Lower leg skin (tissue), 4 donors: ENCODE results near the gene KRT80. TPM values are rescaled to one million over a fixed set of nuclear protein-coding genes. Genes with fewer than 3 reads are reported as not detected.

ENCODE experiments used
- DNase-seq, 2 donors: peaks; one replicate each; pipeline ENCODE4 v3.0.0-alpha.2; 2019; ENCODE audit warnings: low spot score in 2 of 2
- H3K4me3 ChIP-seq: fragments of 200-600 bp; sonication (generic); 2 replicates; pipeline ENCODE4 v1.5.1; 2017; ENCODE audit warnings: mild to moderate bottlenecking, low read depth; ENCODE audit not compliant: poor library complexity, severe bottlenecking
- POLR2A ChIP-seq, 2 donors: fragments of 450-650 bp; IDR thresholded peaks; one replicate each; pipeline ENCODE4 v1.6.1; 2016 to 2017; ENCODE audit warnings: antibody characterized with exemption in 2 of 2, mild to moderate bottlenecking in 1 of 2, moderate library complexity in 1 of 2
- WGBS, 2 donors: methylation state at CpG; one replicate each; pipeline ENCODE4 v1.1.5; 2018; 5-methylcytosine and 5-hydroxymethylcytosine counted together
- intact Hi-C: fragments of 100-400 bp; cut with DNase I; formaldehyde crosslinking; loops from one replicate; pipeline ENCODE4 v1.15.0; 2023; ENCODE audit warnings: low total_unique reads
- total RNA-seq, 4 donors: library from RNA; depleted of rRNA; stranded (reverse); fragments of >200 nt; gene quantifications; one replicate each; pipeline ENCODE4 v1.1.0, GENCODE V29; 2016
- TF ChIP-seq, protein P1 (sequence below), 3 donors: fragments of 450-650 bp; IDR thresholded peaks; one replicate each; pipeline ENCODE4 v1.5.1; 2016; ENCODE audit warnings: antibody characterized with exemption in 3 of 3, mild to moderate bottlenecking in 3 of 3, moderate library complexity in 2 of 3

Gene KRT80
- total RNA-seq, 4 donors from 2014 or later: 269 to 349 (median 275) TPM

DNA sequence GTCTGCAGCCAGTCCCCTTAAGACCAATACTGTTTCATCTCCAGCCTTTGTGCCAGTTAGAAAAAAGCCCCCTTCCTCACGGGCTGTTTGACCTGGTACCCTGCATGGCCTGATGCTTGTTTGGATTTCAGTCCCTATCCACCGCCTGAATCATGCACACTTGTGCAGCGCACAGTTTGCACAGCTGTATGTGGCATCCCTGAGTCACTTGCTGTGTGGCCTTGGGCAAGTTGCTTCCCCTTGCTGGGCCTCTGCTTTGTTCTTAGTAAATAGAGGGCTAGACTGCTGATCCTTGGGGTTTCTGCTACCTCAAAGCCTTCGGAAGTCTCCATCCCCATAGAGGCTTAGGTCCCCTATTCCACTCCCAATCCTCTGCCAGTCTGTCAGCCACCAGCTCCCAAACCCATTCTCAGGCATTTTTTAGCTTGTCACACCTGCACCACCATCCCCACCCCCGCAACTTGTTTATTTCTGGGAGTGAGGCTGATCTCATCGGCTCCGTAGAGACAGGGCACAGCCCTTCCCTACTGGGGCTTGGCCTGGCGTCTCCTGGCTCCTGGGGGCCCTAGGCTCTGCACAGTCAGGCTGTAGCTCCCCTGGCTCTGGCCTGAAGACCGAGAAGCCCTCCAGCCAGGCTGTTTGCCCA, 8.8 kb downstream of the KRT80 start:
- TF ChIP-seq, protein P1, sequence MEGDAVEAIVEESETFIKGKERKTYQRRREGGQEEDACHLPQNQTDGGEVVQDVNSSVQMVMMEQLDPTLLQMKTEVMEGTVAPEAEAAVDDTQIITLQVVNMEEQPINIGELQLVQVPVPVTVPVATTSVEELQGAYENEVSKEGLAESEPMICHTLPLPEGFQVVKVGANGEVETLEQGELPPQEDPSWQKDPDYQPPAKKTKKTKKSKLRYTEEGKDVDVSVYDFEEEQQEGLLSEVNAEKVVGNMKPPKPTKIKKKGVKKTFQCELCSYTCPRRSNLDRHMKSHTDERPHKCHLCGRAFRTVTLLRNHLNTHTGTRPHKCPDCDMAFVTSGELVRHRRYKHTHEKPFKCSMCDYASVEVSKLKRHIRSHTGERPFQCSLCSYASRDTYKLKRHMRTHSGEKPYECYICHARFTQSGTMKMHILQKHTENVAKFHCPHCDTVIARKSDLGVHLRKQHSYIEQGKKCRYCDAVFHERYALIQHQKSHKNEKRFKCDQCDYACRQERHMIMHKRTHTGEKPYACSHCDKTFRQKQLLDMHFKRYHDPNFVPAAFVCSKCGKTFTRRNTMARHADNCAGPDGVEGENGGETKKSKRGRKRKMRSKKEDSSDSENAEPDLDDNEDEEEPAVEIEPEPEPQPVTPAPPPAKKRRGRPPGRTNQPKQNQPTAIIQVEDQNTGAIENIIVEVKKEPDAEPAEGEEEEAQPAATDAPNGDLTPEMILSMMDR (IDR thresholded peaks at IDR 0.05): no peak
- no peak for TF ChIP-seq POLR2A (IDR thresholded peaks at IDR 0.05)
- no peak for DNase-seq
- WGBS, 2 donors: 56 to 70% methylated on average over 9 of the region's 9 CpGs
- no peak overlapping the region for H3K4me3 ChIP-seq
- intact Hi-C loops: no loop called here

DNA sequence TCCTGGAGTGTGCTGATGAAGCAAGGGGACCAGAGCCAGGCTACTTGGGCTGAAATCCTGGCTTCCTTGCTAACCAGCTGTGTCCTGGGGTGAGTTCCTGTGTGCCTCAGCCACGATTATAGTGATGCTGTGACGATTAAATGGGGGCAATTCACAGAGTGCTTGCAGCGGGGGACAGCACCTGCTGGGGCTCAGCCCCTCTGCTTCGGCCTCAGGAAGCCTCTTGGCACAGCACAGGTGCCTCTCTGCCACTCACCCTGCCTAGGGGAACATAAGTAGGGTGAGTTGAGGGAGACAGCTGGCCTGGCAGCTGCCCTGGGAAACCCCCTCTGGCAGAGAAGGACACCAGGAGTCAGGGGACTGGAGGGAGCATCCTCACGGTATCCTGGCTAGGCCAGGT, 9.4 kb downstream of the KRT80 start:
- H3K4me3 ChIP-seq: no peak overlapping the region
- DNase-seq: no peak
- TF ChIP-seq POLR2A (IDR thresholded peaks at IDR 0.05): no peak
- TF ChIP-seq, protein P1 (IDR thresholded peaks at IDR 0.05): no peak
- intact Hi-C loops: no loop called here
- 47 to 67% methylated on average over 5 of the region's 5 CpGs for WGBS, 2 donors

DNA sequence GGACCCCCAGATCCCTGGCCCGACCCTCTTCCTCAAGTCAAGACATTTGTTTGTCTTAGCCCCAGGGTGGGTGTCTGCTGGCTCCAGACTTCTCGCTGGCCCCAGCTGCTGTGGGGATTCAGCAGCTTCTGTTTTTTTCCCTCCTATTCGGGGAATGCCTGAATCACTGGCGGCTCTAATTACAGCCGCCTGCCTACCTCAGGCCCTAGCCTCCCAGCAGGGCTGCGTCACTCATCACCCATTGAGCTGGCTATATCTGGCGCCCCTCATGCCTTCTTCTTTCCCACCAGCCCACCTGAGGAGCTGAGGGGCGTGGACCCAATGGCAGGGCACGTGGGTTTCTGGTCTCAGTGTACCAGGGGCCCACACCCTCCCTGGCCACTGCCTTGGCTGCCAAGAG, 10.1 kb downstream of the KRT80 start:
- DNase-seq: no peak
- intact Hi-C loops: no loop called here
- WGBS, 2 donors: 65 to 70% methylated on average over 9 of the region's 9 CpGs
- no peak overlapping the region for H3K4me3 ChIP-seq
- TF ChIP-seq POLR2A (IDR thresholded peaks at IDR 0.05): no peak
- TF ChIP-seq, protein P1 (IDR thresholded peaks at IDR 0.05): no peak

DNA sequence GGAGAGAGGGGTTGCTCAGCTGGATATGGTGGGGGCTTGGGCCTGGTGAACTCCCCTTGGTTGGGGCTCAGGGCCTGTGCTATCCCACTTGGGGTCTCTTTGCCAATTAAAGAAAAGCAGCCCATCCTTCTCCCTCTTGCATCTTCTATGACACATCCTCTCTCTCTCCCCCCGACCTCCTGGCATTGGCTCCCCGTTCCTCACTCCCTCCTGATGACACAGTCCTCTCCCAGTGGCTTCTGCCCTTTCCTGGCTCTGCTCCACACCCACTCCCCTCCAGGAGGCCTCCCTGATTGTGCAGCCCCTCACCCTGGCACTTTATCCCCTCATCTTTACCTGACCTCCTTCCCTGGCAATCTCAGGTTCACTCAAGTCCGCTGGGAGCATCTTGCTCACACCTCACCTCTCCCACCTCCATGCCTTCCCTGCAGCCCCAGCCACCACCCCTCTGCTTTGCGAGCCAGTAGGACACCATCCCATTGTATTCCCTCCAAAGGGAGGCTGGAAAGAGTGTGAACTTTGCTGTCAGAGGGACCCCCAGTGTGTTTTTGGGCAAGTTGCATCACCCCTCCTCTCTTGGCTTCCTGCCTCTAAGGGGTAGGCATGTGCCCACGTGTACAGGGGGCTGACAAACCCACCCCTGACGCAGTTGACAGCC, 10.7 kb downstream of the KRT80 start:
- H3K4me3 ChIP-seq: no peak overlapping the region
- intact Hi-C loops: no loop called here
- WGBS, 2 donors: 72 to 81% methylated on average over 6 of the region's 6 CpGs
- no peak for DNase-seq
- TF ChIP-seq, protein P1 (IDR thresholded peaks at IDR 0.05): no peak

DNA sequence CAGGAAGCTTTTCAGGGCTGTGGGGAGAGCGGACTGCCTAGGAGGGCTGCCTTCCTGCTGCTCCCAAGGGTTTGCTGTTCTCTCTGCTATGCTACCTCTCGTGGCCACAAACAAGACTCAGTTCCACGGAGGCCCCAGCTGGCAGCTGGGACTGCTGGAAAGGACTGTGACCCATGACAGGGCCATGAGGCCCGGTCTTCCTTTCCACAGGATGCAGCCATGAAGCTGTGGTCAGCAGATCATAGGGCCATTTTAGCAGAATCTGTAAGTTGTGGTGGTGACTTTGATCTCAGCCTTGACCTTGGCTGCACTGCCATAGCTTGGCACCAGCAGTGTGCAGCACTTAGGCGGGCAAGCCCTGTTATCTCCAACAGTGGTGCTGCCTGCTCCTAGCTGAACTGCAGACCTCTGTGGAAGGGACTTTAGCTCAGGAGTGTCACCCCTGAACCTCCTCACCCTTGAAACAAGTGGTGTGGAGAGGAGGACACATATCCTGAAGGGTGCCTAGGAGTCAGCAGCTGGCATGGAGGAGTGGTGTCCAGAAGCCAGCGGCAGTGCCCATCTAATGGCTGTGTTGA, 12.3 kb downstream of the KRT80 start:
- TF ChIP-seq POLR2A (IDR thresholded peaks at IDR 0.05): no peak
- TF ChIP-seq, protein P1 (IDR thresholded peaks at IDR 0.05): no peak
- intact Hi-C loops: no loop called here
- WGBS, 2 donors: 89 to 100% methylated on average over 4 to 6 of the region's 6 CpGs
- no peak for DNase-seq
- H3K4me3 ChIP-seq: no peak overlapping the region
